GM21737 (cell line): ENCODE measurements around the gene TLK2.
"Not testable (repeated sequence)": the region's sequence is repeated elsewhere in the genome, so short reads cannot be mapped to it uniquely, and the experiment has no call there.

Experiments used
- ATAC-seq: cut with Tn5 transposase; IDR thresholded peaks from one replicate; pipeline ENCODE4 v1.9.1; 2021; ENCODE audit warnings: mild to moderate bottlenecking, moderate library complexity; ENCODE audit not compliant: unreplicated experiment

TLK2 gene

DNA sequence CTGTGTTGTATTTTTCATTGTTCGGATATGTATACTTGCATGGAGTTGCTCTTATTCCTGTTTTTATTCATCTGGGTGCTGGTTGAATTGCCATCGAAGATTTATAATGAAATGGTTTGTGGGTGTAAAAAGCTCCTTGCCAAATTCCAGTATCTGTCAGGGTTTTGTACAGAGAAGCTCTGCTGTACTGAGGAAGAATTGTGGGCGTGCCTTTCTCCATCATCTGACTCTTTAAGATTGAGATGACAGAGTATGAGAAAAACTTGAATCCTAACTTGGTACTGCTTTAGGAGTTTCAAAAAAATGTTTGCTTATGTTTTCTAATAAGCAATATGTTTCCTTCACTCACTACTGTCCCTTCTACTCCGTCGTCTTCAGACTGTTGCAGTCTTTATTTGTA lies 78.9 kb downstream of the TLK2 start:
- ATAC-seq, result not testable (repeated sequence)

DNA sequence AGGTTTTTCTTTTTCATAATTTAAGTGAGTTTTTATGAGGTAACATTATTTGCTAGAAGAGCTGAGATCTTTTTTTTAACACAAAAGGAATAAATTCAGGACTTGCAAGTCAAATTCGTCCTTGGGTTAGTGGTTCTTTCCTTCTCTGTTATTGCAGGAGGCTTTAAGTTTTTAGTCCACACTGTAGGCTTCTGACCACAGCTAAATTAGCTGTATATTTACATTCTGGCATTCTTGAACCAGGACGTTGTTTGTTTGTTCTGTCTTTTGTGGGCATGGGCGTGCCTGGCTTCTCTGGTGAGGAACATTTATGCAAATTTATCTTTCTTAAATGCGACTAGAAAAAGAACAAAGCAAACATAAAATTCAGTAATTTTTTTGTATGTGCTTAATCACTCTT lies 80.3 kb downstream of the TLK2 start:
- ATAC-seq, result not testable (repeated sequence)

DNA sequence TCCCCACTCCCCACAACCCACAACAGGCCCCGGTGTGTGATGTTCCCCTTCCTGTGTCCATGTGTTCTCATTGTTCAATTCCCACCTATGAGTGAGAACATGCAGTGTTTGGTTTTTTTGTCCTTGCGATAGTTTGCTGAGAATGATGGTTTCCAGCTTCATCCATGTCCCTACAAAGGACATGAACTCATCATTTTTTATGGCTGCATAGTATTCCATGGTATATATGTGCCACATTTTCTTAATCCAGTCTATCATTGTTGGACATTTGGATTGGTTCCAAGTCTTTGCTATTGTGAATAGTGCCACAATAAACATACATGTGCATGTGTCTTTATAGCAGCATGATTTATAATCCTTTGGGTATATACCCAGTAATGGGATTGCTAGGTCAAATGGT lies 82.3 kb downstream of the TLK2 start:
- not testable (repeated sequence) for ATAC-seq

DNA sequence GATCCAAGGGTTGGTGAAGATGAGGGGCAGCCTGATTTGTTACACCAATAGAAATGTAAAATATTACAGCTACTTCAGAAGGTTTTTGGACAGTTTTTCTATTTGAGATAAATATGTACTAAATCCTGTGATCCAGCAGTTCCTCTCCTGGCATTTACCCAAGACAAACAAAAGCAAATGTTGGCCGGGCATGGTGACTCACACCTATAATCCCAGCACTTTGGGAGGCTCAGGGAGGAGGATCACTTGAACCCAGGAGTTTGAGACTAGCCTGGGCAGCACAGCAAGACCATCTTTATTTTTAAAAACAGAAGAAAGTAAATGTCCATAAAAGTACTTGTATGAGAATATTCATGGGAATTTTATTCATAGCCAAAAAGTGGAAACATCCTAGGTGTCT lies 84.0 kb downstream of the TLK2 start:
- no peak for ATAC-seq

DNA sequence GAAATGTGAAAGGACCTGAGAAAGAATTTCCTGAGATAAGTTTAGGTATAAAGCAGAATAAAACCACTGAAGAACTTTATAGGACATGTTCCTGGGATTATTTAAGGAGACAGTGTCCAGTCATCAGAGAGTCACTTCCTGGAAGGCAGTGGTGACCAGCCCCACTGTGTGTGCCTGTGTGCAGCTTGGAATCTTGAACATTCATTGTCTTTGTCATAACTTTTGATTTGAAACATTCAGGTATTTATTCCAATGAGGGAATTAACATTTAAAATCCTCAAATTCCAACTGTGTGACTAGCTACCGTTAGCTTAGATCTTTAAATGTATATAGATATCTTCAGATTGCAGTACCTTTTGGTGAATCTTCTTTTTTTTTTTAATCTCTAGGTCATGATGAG lies 87.2 kb downstream of the TLK2 start:
- no peak for ATAC-seq

DNA sequence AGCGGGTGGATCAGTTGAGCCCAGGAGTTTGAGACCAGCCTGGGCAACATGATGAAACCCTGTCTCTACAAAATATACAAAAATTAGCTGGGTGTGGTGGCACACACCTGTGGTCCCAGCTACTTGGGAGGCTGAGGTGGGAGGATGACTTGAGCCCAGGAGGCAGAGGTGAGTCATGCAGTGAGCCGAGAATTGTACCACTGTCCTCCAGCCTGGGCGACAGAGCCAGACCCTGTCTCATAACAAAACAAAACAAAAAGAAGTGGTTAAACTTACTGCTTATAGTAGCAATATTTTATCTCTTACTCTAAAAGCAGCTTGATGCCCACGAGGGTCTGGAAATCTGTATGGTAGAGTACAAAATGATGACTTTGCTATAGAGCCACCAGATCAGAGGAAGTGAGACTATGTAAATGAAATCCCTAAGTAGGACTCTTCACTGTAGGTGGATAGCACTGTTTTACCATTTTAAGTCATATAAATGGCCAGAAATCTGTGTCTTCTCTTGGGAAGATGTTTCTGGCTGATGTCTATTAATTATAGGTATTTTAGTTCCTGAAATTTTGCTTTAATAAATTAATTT lies 88.5 kb downstream of the TLK2 start:
- ATAC-seq, result no peak

DNA sequence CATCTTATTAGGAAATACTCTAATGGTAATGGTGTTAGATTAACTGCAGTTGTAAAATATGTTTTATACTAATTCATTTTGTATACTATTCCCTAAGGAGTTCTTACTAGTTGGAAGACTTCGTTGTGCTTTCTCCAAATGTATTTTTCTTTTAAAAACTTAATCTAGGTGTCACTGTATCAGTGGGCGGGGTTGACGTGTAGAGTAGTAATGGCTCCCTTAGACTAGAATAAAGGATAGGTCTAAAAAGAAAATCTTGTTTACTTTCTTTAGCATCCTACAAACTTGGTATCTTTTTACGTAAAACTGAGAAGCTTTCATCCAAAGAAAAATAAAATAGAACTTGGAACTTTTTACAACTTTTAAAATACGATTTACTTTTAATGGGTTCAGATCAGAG lies 93.9 kb downstream of the TLK2 start:
- no peak for ATAC-seq

DNA sequence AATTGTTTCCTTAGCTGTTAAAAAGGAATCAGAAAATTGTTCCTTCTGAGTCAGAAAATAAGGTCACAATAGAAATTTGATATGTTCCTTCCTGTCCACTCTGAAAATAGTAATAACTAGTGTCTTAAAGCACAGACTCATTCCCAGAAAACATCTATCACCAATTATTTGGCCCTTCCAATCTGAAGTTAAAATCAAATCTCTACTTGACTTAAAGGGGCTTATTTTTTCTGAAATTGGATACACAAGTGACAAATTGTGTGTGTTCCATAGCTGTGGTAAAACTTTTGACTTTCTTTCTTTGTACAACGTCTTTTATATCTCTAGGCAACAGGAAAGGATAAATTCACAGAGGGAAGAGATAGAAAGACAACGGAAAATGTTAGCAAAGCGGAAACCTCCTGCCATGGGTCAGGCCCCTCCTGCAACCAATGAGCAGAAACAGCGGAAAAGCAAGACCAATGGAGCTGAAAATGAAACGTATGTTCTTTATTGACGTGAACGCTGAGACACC lies 94.3 kb downstream of the TLK2 start:
- no peak for ATAC-seq

DNA sequence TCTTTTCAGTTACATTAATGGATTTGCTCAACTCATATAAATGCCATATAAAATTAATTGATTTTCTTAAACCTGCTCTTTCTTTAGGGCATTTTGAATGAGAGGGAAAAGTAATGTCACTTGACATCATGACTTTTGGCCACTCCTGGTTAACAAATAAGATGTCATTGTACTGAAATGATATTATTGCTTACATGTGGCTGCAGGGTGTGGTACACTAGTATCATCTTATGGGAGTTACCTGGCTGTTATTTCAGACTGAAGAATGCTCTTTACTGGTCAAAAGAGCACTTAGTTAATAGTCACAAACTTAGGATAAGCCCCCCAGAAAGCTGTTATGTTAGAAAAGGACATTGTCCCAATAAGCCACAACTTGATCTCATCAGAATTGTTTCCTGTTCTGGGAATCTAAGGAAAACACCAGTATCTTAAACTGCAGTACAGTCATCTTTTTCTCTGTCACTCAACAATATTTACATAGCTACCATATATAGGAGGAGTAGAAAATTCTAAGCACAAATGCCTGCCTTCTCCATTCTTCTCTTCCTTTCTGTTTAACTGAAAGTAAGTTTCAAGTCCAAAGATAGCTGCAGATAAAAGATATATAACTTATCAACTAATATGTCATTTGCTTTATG lies 95.0 kb downstream of the TLK2 start:
- no peak for ATAC-seq

DNA sequence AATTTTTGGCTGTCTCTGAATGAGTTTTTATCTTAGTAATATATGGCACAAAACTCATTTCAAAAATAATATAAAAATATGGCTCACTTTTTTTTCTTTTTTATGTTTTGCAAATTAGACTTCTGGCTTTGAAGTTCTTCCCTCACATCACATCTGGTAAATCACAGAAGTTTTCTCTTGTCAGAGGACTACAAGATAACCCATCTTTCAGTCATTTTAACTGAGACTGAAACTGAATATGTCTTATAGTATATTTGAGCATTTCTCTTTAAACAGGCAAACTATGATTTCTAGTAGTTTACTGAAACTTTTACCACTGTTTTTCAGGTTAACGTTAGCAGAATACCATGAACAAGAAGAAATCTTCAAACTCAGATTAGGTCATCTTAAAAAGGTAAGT lies 97.8 kb downstream of the TLK2 start:
- ATAC-seq, result no peak

DNA sequence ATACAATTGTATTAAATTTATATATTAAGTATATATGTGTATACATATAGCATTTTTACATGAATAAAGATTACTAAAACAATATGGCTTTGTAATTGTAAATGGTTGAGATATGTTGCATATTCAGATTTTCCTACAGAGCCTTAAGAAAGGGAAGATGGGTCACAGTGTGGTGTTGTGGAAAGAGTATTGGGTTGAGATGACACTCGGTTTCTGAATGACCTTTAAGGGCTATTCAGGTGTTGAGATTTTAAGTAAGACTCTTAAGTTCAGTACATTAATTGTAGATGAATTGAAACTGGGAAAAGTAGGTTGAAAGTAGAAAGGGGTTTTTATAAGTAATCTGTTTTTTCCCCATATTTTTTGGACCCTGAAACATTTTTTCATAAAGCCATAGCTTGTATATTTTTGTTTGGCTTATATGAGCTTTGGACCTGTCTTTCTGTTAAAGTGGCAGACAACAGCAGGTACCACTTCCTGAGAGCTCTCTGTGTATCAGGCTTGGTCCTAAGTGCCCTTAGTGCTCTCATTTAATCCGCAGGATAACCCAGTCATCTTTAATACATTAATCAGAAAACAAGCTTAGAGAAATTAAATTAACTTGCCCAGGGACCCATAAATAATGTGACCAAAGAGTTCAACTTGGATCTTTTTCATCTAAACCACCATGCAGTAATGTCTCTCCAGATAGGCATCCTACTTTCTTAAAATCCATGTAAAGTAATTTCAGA lies 100.3 kb downstream of the TLK2 start:
- ATAC-seq, result no peak

DNA sequence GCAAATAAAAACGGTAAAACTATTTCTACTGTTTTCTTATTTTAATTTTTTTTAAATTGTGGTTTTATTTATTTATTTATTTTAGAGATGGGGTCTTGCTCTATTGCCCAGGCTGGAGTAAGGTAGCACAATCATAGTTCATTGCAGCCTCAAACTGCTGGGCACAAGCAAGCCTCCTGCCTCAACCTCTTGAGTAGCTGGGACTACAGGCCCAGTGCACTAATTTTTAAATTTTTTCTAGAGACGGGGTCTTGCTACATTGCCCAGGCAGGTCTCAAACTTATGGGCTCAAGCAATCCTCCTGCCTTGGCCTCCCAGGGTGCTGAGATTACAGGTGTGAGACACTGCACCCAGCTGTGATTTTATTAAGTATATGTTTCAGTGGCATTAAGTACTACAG lies 102.3 kb downstream of the TLK2 start:
- no peak for ATAC-seq

DNA sequence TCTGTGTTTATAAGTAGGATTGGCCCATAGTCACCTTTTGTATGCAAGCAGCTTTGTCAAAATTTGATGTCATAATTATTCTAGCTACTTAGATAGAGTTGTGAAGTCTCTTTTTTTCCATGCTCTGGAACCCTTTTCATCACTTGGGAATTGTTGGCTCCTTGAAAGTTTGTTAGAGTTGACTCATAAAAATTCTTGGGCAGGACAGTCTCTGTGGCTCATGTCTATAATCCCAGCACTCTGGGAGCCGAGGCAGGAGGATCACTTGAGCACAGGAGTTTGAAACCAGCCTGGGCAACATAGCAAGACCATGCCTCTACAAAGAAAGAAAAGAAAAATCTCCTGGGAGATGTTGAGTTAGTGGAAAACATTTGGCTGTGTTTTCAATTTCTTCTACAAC lies 103.1 kb downstream of the TLK2 start:
- no peak for ATAC-seq

DNA sequence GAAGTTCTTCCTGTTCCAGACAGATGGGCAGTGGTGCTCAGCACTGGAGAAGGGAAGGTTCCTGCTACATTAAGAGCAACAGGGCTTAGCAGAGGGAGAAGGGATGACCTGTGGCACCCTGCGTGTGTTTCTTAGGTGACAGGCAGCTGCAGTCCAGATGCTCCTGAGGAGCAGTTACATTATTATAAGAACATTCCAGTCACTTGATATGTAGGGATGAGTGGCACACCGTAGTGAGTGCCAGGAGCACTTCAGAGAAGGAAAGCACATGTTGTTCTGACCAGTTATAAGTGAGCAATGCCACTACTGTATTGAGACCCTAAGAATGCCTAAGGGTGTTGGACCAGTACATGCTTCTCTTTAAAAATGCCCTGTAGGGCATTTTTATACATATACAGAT lies 108.9 kb downstream of the TLK2 start:
- ATAC-seq, result no peak

DNA sequence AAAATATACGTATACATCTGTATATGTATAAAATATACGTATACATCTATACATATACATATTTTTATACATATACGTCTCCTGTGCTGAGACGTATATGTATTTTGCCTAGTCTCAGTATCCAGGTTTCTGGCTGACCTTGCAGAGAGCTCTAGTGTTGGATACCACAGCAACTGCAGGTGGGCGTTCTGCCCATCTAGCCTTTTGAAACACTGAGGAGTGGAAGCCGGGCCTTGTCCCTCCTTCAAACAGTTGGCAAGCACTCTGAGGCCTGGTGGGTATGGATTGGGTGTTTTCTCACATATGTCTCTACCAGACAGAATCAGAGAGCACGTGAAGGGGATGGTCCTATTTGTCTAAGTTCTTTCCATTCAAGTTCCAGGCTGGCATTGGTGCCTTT lies 109.5 kb downstream of the TLK2 start:
- ATAC-seq, result no peak

DNA sequence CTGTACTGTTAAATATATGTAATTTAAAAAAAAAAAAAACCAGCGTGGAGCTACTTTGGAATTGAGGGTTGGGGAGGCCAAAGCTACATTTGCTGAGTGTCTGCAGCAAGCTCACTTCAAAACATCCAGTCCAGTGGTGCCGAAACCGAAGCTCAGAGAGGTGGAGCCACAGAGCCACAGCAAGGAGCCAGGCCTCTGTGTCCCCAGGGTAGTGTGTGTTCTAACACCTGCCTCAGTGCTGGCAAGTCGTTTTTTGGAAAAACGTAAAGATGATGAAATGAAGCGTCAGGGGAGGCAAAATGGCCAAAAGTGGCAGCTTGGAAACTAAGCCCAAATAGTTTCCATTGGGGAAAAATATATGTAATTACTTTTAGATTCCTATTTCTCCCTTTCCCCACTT lies 112.7 kb downstream of the TLK2 start:
- no peak for ATAC-seq

DNA sequence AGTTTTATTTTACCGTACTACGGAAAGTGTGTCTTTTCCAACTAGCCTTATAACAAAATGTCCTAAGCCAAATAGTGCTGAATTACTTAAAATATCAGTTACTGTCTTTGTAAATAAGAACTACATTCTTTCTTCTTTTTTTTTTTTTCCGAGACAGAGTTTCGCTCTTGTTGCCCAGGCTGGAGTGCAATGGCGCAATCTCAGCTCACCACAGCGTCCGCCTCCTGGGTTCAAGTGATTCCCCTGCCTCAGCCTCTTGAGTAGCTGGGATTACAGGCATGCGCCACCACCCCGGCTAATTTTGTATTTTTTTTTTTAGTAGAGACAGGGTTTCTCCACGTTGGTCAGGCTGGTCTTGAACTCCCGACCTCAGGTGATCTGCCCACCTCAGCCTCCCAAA lies 113.2 kb downstream of the TLK2 start:
- not testable (repeated sequence) for ATAC-seq

DNA sequence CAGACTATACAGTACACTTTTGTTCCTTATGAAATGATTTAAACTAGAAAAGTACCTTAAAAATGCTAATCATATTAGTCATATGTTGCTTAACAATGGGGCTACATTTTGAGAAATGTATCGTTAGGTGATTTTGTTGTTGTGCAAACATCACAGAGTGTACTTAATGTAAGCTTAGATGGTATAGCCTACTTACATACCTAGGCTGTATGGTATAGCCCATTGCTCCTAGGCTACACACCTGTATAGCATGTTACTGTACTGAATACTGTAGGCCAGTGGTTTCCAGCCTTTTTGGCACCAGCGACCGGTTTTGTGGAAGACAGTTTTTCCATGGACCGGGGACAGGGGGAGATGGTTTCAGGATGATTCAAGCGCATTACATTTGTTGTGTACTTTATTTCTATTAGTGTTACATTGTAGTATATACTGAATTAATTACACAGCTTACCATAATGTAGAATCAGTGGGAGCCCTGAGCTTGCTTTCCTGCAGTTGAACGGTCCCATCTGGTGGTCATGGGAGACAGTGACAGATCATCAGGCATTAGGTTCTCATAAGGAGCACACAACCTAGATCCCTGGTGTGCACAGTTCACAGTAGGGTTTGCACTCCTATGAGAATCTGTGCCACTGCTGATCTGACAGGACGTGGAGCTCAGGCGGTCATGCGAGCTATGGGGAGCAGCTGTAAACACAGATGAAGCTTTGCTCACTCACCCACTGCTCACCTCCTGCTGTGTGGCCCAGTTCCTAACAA lies 113.9 kb downstream of the TLK2 start:
- no peak for ATAC-seq

DNA sequence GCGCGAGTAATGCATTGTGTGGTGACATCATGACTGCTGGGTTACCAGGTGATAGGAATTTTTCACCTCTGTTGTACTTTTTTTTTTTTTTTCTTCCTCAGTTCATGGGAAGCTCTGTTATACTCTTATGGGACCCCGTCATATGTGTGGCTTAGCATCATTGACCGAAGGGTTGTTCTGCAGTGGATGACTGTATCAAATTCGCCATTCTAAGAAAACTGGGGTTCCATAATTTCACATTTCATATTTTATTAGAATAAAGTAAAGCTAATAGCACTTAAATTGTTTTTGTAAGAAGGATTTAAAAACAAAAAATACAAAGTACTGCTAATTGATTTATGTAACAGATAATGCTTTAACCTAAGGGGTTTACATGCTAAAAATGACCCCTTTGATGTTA lies 116.9 kb downstream of the TLK2 start:
- ATAC-seq, result no peak

DNA sequence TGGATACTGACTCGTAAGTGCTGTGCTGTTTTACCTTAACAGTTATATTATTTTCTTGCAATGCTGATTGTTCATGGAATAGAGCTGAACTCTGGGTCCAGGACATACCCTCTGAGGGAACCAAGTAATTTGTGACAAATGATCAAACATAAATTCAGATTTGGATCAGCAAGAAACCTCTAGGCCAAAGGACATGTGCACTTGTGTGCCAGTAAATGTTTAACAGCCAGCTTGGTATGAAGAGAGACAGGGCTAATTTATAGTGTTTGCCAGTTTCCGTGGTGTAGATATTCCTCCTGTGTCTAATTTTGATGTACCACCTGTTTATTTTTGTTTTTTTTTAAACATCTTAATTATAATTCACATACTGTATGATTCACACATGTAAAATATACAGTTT lies 118.0 kb downstream of the TLK2 start:
- no peak for ATAC-seq

DNA sequence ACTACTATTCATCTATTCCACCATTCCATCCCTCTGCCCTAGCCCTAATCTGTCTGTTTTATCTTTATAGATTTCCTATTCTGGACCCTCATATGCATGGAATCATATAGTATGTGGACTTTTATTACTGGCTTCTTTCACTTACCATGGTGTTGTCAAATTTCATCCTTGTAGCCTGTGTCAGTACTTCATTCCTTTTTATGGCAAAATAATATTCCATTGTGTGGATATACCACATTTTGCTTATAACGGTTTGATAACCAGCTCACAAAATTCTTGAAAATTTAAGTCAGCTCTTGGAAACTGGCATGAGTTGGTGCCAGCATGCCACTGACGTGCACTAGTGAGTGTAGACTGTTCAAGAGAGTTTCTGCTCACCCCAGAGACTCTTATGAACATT lies 118.5 kb downstream of the TLK2 start:
- no peak for ATAC-seq

DNA sequence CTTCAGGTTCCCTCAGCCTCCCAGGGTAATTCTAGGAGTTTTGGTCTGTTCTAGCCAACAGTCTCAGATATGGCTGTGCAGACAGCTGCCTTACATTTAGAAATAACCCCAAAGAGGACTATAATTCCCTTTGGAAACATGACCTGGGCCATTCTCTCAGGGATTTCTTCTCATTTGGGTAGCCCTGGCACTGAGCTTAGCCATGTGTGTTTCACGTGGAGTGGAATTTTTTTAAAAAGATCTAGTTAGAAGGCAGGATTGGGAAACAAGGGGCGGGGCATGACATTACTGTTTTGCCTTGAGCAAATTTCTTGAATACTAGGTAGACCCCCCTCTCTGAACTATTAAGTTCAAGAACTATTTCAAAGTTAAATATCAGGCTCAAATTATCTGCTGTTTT lies 119.3 kb downstream of the TLK2 start:
- no peak for ATAC-seq
